HepG2 (cell line): ENCODE data around the gene ANKRD39. TPM values are rescaled to one million over a fixed set of nuclear protein-coding genes. Genes with fewer than 3 reads are reported as not detected.

Source experiments
- ARNT ChIP-seq: fragments of 450-650 bp; IDR thresholded peaks from 2 replicates; pipeline ENCODE4 v1.6.1; 2017
- HDAC6 ChIP-seq: fragments of 200-600 bp; sonication (generic); IDR thresholded peaks from 2 replicates; pipeline ENCODE4 v1.7.0; 2017; ENCODE audit warnings: mild to moderate bottlenecking, antibody characterized with exemption, low read length, low read depth
- SRY ChIP-seq: sonication (generic); formaldehyde crosslinking; IDR thresholded peaks from 2 replicates; pipeline ENCODE4 v1.8.0; 2022; ENCODE audit warnings: mild to moderate bottlenecking, missing genetic modification reagents
- STAG1 ChIP-seq: sonication (generic); formaldehyde crosslinking; IDR thresholded peaks from 2 replicates; pipeline ENCODE4 v1.4.0; 2020; ENCODE audit warnings: missing genetic modification reagents
- ZC3H13 ChIP-seq: sonication (generic); formaldehyde crosslinking; IDR thresholded peaks from 2 replicates; pipeline ENCODE4 v1.8.1; 2023; ENCODE audit warnings: mild to moderate bottlenecking, missing genetic modification reagents, moderate library complexity
- ZNF724P ChIP-seq: sonication (generic); formaldehyde crosslinking; IDR thresholded peaks from 2 replicates; pipeline ENCODE4 v1.8.0; 2022; ENCODE audit warnings: missing genetic modification reagents, borderline replicate concordance
- ZNF850 ChIP-seq: sonication (generic); formaldehyde crosslinking; conservative IDR thresholded peaks from 2 replicates; pipeline ENCODE4 v1.9.0; 2021; ENCODE audit warnings: mild to moderate bottlenecking, missing genetic modification reagents
- polyA plus RNA-seq, 8 experiments: library from polyadenylated mRNA; depleted of rRNA in 3 of 8; stranded (reverse) in 7 of 8; unstranded in 1 of 8; fragments of >200 nt; fragmentation: Illumina TruSeq in 4 of 8; extraction: Trizol in 4 of 8; gene quantifications; 2 replicates each; pipeline versions ENCODE4 v1.2.1 to v1.2.3, GENCODE V29; 2011 to 2016; ENCODE audit warnings: low read depth in 4 of 8, missing spikeins in 1 of 8, mixed read lengths in 1 of 8; ENCODE audit not compliant: insufficient read depth in 1 of 8
- total RNA-seq, 5 experiments: library from RNA; depleted of rRNA; stranded (reverse); fragments of >200 nt; fragmentation: Illumina TruSeq; extraction: Trizol; gene quantifications; 2 replicates each; pipeline ENCODE4 v1.2.3, GENCODE V29; 2016; ENCODE audit warnings: low read depth in 1 of 5
- TF ChIP-seq, protein P1 (sequence below), 2 experiments: fragments of 450-650 bp in 1 of 2; sonication (generic) in 1 of 2; formaldehyde crosslinking in 1 of 2; IDR thresholded peaks; 2 replicates each; pipeline versions ENCODE4 v1.6.1 to v1.8.0; 2016 to 2022; ENCODE audit warnings: antibody characterized with exemption in 1 of 2, mild to moderate bottlenecking in 1 of 2, missing genetic modification reagents in 1 of 2
- TF ChIP-seq, protein P2 (sequence below): sonication (generic); formaldehyde crosslinking; IDR thresholded peaks from 2 replicates; pipeline ENCODE4 v1.4.0; 2020; ENCODE audit warnings: missing genetic modification reagents, mild to moderate bottlenecking, borderline replicate concordance
- TF ChIP-seq, protein P3 (sequence below): sonication (generic); formaldehyde crosslinking; IDR thresholded peaks from 2 replicates; pipeline ENCODE4 v1.4.0; 2020; ENCODE audit warnings: missing genetic modification reagents

Gene ANKRD39
- total and polyA plus RNA-seq, 2 of the 13 experiments (the other 11 are each of a cell fraction or from before 2014, with no cell fraction given), result 23.2 to 24.8 TPM

DNA sequence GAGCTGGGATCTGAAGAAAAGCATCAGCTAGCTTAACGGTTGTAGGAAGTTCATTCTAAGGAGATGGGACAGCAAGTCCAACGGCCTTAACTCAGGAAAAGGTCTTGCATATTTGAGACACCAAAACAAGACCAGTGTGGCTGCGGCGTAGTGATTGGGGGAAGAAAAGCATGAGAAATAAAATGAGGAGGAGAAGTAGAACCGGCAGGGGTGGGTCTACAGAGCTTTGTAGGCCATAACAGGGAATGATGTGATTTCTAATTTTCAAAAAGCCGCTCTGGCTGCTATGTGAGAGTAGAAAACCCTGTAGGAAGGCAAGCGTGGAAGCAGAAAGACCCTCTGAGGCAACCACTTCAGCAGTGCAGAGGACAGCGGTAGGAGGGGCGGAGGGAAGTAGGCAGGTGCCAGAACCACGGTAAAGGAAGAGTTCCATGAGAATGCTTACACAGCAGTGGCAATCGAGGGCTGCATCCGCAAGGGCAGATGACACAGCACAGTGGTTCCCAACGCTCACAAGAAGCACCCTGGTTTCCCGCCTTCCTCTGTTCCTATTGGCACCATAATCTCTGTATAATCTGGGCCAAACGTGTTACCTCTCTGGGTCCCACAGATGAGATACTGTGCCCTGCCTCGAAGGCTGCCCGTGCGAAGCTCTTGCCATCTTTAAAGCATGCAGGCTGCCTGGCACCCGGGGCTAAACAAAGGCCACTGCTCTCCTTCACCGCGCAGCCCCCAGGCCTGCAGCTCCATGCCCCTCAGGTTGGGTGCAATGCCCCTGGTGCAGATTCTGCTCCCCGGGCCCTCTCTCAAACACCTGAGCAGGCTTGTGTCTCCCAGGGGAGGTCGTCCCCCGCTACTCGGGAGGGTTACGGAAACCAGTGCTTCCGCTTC lies 795 bp downstream of the ANKRD39 start (continued):
- TF ChIP-seq, protein P1, sequence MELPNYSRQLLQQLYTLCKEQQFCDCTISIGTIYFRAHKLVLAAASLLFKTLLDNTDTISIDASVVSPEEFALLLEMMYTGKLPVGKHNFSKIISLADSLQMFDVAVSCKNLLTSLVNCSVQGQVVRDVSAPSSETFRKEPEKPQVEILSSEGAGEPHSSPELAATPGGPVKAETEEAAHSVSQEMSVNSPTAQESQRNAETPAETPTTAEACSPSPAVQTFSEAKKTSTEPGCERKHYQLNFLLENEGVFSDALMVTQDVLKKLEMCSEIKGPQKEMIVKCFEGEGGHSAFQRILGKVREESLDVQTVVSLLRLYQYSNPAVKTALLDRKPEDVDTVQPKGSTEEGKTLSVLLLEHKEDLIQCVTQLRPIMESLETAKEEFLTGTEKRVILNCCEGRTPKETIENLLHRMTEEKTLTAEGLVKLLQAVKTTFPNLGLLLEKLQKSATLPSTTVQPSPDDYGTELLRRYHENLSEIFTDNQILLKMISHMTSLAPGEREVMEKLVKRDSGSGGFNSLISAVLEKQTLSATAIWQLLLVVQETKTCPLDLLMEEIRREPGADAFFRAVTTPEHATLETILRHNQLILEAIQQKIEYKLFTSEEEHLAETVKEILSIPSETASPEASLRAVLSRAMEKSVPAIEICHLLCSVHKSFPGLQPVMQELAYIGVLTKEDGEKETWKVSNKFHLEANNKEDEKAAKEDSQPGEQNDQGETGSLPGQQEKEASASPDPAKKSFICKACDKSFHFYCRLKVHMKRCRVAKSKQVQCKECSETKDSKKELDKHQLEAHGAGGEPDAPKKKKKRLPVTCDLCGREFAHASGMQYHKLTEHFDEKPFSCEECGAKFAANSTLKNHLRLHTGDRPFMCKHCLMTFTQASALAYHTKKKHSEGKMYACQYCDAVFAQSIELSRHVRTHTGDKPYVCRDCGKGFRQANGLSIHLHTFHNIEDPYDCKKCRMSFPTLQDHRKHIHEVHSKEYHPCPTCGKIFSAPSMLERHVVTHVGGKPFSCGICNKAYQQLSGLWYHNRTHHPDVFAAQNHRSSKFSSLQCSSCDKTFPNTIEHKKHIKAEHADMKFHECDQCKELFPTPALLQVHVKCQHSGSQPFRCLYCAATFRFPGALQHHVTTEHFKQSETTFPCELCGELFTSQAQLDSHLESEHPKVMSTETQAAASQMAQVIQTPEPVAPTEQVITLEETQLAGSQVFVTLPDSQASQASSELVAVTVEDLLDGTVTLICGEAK (IDR thresholded peaks at IDR 0.05), result no peak
- TF ChIP-seq, protein P1 (CRISPR knock-in tag; IDR thresholded peaks at IDR 0.05), result no peak
- TF ChIP-seq, protein P2, sequence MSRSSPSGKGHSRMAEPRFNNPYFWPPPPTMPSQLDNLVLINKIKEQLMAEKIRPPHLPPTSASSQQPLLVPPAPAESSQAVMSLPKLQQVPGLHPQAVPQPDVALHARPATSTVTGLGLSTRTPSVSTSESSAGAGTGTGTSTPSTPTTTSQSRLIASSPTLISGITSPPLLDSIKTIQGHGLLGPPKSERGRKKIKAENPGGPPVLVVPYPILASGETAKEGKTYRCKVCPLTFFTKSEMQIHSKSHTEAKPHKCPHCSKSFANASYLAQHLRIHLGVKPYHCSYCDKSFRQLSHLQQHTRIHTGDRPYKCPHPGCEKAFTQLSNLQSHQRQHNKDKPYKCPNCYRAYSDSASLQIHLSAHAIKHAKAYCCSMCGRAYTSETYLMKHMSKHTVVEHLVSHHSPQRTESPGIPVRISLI (CRISPR knock-in tag), result no peak
- TF ChIP-seq HDAC6 (no peak), ARNT (no peak), STAG1 (CRISPR knock-in tag) (0 out of 2 replicates have a peak, but pooled peaks have one; percentile 4), ZNF724P (CRISPR knock-in tag) (no peak), SRY (no peak), ZC3H13 (CRISPR knock-in tag) (no peak), ZNF850 (CRISPR knock-in tag) (no peak)
- TF ChIP-seq, protein P3, sequence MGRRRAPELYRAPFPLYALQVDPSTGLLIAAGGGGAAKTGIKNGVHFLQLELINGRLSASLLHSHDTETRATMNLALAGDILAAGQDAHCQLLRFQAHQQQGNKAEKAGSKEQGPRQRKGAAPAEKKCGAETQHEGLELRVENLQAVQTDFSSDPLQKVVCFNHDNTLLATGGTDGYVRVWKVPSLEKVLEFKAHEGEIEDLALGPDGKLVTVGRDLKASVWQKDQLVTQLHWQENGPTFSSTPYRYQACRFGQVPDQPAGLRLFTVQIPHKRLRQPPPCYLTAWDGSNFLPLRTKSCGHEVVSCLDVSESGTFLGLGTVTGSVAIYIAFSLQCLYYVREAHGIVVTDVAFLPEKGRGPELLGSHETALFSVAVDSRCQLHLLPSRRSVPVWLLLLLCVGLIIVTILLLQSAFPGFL (CRISPR knock-in tag), result no peak
